GM20000 (cell line): ENCODE results near the gene HS3ST2.

Source experiments
- DNase-seq: peaks from one replicate; pipeline ENCODE4 v3.0.0; 2012; ENCODE audit warnings: low spot score
- CTCF ChIP-seq: IDR thresholded peaks from 2 replicates; pipeline ENCODE4 v1.5.1; 2012; ENCODE audit warnings: mild to moderate bottlenecking, control low read depth; ENCODE audit errors: extremely low read depth, missing control alignments

The HS3ST2 gene

GRCh38 chr16:22789281-22789945 is 24.5 kb upstream of the HS3ST2 start:
- no peak for TF ChIP-seq CTCF
- DNase-seq = no peak

- TF ChIP-seq CTCF = no peak
- no peak for DNase-seq
These were observed 16.4 kb upstream of the HS3ST2 start for GRCh38 chr16:22797551-22797950.

GRCh38 chr16:22799113-22799512 is 14.8 kb upstream of the HS3ST2 start:
- DNase-seq = no peak
- no peak for TF ChIP-seq CTCF

GRCh38 chr16:22804893-22805292 is 9.1 kb upstream of the HS3ST2 start:
- TF ChIP-seq CTCF = no peak
- DNase-seq = no peak

- TF ChIP-seq CTCF = no peak
These were observed 8.6 kb upstream of the HS3ST2 start for GRCh38 chr16:22805326-22805725.

GRCh38 chr16:22806811-22807210 is 7.2 kb upstream of the HS3ST2 start:
- DNase-seq = no peak
- no peak for TF ChIP-seq CTCF

More at GRCh38 chr16:22805326-22805725, 8.6 kb upstream of the HS3ST2 start:
- no peak for DNase-seq

GRCh38 chr16:22810226-22810625 is 3.7 kb upstream of the HS3ST2 start:
- no peak for DNase-seq

More at GRCh38 chr16:22810226-22810625, 3.7 kb upstream of the HS3ST2 start:
- TF ChIP-seq CTCF = no peak
